Measurements from ENCODE around the gene FYN.

DNA sequence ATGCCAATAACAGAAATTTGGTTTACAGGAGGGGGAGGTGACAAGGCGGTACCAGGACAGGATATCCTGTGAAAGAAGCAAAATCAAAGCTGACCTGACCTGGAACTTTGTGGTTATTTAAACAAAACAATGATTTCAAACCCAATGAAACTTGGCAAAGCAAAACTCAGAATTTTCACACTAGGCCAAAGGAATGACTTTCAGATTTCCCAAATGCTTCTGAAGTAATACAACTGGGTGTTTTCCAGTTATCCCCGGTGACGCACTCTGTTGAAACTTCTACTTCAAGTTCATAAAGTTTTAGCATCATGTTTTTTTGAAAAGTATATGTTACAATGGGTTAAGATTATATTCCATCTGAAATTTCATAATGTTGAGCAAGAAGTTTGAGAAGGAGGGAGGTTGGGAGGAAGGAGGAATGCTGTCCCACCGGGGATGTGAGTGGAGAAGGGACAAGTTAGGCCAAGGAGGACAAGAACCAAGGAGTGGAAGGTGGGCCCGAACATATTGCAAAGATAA is 189.4 kb downstream of the FYN start:
- TF ChIP-seq, protein P1, sequence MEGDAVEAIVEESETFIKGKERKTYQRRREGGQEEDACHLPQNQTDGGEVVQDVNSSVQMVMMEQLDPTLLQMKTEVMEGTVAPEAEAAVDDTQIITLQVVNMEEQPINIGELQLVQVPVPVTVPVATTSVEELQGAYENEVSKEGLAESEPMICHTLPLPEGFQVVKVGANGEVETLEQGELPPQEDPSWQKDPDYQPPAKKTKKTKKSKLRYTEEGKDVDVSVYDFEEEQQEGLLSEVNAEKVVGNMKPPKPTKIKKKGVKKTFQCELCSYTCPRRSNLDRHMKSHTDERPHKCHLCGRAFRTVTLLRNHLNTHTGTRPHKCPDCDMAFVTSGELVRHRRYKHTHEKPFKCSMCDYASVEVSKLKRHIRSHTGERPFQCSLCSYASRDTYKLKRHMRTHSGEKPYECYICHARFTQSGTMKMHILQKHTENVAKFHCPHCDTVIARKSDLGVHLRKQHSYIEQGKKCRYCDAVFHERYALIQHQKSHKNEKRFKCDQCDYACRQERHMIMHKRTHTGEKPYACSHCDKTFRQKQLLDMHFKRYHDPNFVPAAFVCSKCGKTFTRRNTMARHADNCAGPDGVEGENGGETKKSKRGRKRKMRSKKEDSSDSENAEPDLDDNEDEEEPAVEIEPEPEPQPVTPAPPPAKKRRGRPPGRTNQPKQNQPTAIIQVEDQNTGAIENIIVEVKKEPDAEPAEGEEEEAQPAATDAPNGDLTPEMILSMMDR (IDR thresholded peaks at IDR 0.05; ENCODE audit: insufficient read depth, low read length, poor library complexity, severe bottlenecking): no peak
- TF ChIP-seq EZH2phosphoT487 (conservative IDR thresholded peaks at IDR 0.05; ENCODE audit: low read length): no peak

All from SU-DHL-6 (cell line).